T-helper 2 cell treated with Interferon-gamma antibody and Interleukin-4, amounts not matched to agents 100 ng/mL and 5 ng/mL, for 36 hours (primary cell): ENCODE results near the gene THPO. TPM values are rescaled to one million over a fixed set of nuclear protein-coding genes. Genes with fewer than 3 reads are reported as not detected.
"Not testable (repeated sequence)": the region's sequence is repeated elsewhere in the genome, so short reads cannot be mapped to it uniquely, and the experiment has no call there.

Experiments
- intact Hi-C: fragments of 100-400 bp; cut with micrococcal nuclease; formaldehyde crosslinking; loops from one replicate; pipeline ENCODE4 v1.15.1; 2023
- total RNA-seq: library from RNA; stranded (reverse); gene quantifications from 2 replicates; pipeline ENCODE4 v1.2.3, GENCODE V29; 2022

THPO gene
- total RNA-seq, 1 donor from 2014 or later: not detected

DNA sequence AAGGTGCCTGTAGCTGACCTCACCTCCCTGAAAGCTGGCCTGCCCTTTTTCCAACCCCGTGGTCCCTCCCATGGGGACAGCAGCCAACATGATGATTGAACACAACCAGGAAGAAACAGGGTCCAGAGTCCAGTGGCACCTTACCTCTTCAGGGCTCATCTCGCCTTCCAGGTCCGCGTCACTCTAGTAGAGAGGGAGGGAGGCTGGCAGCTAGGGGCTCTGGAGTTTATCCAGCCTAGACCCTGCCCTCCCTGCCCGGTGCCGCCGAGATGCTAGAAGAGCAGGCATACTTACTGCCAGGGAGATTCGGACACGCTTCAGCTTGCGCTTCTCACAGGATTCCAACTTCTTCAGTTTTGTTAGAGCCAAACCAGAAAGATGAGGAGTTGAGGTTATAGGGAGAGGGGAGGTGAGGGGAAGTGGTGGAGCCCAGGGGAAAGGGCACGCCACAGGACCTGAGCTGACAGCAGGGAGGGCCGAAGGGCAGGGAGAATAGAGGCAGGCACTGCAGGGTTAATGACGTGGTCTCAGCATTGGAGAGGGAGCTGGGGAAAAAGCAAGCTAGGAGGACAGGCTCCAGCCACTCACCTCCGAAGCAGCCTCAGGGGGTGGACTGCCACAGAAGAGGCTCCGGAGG lies 25.7 kb downstream of the THPO start:
- intact Hi-C loops: no loop called here

DNA sequence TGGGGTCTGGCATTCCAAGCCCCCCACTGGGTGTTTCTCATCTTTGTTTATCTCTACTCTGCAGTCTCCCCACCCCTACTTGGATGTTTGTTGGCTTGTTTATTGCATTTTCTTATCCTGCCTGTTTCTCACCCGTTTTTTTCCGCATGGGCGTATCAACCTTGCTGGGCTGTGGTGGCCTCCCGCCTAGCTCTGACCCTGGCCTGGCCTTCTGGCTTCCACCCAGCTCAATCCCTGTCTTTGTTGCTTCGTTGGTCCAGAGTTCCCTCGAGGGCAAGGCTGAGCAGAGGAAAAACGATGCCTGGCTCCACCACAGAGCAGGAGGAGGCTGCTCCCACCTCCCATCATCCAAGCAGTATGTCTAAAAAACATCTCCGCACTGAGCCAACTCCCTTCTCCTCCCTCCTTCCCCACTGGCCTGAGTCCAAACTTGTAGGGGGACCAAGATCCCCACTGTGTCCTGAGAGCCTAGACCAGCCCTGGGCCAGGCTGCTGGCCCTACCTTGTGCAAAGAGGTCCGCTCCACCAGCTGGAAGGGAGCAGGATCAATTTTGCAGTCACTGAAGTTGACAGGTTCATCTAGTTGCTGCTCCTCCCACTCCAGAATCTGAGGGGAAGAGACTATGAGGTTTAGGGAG lies 26.4 kb downstream of the THPO start:
- intact Hi-C loops: no loop called here

DNA sequence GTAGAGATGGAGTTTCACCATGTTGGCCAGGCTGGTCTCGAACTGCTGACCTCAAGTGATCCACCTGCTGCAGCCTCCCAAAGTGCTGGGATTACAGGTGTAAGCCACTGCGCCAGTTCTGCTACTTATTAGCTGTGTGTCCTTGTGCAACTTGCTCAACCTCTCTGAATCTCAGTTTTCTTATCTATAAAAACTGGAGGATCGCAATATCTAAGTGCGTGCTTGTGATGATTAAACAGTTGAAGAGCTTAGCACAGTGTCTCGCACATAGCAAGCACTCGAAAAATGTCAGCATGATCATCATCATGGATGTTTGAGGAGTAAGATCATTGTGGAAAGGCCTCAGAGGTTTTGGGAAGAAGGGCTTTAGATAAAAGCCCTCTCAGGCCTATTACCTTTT lies 27.4 kb downstream of the THPO start:
- intact Hi-C loops: no loop called here

DNA sequence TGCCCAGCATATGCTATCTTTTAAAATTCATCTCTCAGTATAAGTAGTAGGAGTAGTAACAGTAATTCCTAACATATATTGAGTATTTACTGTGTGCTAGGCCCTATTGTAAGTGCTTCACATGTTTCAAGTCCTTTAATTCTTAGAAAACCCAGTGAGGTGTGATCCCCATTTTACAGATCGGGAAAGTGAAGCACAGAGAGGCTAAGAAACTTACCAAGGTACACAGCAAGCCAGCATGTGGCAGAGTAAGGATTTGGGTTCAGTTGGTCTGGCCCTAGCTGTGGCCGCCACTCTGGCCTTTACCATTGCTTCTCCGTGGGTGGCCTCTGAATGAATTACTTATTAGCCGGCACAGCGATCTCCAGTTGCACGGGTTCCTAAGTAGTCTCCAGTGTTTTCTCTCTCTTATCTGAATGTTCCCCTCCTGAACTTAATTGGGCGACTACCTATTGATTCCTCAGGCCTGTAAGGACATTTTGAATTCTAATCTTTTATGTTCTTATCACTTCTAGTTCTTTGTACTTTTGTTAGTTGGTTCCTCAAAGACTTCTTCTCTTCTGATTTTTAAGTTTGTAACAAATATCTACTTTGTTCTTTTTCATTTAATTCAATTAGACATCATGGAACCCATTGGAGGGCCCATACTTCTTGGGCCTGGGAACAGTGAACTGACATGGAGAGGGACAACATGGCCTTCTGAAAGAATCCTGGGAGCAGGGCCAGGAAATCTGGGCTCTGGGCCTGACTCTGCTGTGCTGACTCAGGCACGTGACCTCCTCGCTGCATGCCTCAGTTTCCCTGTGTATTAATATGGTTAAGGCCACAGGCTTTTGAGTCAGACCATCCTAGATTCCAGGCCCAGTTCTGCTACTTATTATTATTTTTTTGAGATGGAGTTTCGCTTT lies 28.2 kb downstream of the THPO start:
- intact Hi-C loops: no loop called here

DNA sequence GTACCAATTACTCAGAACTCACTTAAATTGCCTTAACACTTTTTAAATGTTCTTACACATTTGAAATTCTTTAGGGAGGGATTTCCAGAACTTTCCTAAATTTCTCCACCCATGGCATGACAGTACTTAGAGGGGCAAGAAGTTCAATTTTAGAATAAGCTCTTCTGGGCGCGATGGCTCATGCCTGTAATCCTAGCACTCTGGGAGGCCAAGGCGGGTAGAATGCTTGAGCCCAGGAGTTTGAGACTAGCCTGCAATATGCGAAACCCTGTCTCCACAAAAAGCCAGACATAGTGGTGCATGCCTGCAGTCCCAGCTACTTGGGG lies 30.0 kb downstream of the THPO start:
- intact Hi-C loops: no loop called here

DNA sequence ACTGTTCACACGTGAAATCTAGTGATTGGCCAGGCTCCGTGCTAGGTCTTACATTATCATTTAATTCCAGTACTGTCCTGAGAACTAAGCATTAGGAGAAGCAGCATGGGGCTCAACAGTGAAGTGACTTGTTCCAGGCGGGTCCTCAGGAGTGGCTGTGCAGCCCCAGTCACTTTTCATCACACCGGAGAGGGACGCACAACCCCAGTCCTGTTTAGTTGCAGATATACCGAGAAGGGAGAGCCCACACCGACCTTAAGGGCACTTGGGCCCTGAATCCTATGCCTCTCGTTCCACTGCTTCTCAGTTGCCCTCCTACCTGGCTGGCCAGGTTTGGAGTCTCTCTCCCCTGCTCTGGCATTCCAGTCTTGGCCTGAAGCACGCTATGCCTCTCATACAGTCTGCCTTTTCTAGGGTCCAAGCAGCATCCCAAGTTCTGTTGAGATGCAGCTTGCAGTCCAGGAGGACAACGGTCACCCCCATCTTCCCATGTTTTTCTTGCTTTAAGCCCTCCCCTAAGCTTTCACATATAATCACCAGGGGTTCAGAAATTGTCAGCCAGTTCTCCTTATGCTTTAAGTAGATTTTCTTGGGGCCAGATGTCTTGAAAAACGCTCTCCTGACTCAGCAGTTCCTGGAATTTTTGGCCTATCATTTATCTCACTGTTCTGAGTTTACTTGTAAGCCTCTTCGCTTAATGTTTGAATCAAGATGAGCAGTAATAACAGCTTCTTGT lies 30.5 kb downstream of the THPO start:
- intact Hi-C loops: no loop called here

DNA sequence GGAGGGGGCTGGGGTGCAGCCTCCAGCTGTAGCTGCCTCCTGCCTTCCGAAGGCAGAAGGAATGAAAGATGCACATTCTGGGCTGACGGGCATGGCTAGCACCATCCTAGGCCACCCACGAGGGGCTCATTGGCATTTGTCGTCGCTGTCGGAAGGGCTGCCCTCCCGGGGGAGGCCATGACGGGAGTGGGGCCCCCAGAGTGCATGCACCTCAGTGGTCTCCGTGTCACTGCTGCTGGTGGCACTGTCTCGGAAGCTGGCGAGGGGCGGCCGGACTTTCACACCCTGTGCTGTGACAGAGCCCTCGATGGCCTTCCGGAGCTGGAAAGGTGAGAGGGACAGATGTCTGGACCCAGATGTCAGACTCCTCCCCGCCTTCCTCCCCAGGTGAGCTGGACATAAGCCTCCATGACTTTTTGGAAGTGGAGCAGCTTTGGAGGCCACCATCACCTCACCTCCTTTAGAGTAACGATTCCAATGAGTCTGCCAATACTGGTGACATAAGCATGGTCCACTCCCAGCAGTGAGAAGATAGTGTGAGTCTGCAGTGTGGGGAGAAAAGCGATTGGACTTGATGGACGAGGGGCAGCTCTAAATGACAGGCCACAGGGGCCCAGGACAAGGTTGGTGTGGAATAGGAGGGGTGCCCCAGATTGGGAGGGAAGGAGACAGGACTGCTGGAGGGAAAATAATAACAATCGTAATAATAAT lies 31.4 kb downstream of the THPO start:
- intact Hi-C loops: no loop called here

DNA sequence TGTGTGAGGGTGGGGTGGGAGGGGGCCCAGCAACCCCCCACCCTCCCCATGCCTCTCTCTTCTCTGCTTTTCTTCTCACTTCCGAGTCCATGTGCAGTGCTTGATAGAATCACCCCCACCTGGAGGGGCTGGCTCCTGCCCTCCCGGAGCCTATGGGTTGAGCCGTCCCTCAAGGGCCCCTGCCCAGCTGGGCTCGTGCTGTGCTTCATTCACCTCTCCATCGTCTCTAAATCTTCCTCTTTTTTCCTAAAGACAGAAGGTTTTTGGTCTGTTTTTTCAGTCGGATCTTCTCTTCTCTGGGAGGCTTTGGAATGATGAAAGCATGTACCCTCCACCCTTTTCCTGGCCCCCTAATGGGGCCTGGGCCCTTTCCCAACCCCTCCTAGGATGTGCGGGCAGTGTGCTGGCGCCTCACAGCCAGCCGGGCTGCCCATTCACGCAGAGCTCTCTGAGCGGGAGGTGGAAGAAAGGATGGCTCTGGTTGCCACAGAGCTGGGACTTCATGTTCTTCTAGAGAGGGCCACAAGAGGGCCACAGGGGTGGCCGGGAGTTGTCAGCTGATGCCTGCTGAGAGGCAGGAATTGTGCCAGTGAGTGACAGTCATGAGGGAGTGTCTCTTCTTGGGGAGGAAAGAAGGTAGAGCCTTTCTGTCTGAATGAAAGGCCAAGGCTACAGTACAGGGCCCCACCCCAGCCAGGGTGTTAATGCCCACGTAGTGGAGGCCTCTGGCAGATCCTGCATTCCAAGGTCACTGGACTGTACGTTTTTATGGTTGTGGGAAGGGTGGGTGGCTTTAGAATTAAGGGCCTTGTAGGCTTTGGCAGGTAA lies 32.5 kb downstream of the THPO start:
- intact Hi-C loops: no loop called here

DNA sequence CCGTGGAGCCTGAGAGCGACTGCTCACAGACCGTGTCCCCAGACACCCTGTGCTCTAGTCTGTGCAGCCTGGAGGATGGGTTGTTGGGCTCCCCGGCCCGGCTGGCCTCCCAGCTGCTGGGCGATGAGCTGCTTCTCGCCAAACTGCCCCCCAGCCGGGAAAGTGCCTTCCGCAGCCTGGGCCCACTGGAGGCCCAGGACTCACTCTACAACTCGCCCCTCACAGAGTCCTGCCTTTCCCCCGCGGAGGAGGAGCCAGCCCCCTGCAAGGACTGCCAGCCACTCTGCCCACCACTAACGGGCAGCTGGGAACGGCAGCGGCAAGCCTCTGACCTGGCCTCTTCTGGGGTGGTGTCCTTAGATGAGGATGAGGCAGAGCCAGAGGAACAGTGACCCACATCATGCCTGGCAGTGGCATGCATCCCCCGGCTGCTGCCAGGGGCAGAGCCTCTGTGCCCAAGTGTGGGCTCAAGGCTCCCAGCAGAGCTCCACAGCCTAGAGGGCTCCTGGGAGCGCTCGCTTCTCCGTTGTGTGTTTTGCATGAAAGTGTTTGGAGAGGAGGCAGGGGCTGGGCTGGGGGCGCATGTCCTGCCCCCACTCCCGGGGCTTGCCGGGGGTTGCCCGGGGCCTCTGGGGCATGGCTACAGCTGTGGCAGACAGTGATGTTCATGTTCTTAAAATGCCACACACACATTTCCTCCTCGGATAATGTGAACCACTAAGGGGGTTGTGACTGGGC lies 33.3 kb downstream of the THPO start:
- intact Hi-C loops: no loop called here

DNA sequence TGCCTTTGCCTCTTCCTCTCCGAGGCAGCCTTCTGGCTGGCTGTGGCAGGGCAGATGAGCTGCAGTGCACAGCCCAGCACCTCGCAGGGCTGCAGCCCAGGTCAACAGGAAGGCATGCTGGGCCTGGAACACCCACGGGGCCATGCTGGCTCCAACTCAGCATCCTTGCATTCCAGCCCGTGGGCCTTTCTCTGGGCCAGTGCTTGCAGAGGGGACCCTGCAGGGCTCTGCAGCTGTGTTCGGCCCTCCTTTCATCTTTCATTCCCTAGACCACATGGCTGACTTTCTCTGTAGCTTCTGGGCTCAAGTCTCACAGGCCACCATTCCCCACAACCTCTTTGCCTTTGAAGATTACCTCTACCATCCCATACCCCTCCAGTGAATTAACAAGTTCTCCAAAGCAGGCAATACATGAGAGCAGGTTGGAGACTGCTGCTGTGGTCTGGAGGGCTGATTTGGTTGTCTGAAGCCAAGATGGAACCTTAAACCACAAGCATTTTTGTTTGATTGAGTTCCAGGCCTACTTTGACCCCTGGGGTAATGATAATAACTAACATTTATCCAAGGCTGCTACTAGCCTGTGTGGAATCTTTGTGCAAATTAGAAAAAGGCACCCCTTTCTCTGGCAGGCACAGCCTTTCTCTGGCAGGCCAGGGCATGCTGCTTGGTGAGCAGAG lies 34.7 kb downstream of the THPO start:
- intact Hi-C loops: no loop called here

DNA sequence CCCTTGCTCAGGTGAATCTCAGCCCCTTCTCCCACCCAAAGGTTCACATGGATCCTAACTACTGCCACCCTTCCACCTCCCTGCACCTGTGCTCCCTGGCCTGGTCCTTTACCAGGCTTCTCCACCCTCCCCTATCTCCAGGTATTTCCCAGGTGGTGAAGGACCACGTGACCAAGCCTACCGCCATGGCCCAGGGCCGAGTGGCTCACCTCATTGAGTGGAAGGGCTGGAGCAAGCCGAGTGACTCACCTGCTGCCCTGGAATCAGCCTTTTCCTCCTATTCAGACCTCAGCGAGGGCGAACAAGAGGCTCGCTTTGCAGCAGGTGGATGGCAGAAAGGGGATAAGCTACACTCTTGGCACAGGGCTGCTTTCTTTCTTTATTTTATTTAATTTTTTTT lies 36.1 kb downstream of the THPO start:
- intact Hi-C loops: no loop called here

DNA sequence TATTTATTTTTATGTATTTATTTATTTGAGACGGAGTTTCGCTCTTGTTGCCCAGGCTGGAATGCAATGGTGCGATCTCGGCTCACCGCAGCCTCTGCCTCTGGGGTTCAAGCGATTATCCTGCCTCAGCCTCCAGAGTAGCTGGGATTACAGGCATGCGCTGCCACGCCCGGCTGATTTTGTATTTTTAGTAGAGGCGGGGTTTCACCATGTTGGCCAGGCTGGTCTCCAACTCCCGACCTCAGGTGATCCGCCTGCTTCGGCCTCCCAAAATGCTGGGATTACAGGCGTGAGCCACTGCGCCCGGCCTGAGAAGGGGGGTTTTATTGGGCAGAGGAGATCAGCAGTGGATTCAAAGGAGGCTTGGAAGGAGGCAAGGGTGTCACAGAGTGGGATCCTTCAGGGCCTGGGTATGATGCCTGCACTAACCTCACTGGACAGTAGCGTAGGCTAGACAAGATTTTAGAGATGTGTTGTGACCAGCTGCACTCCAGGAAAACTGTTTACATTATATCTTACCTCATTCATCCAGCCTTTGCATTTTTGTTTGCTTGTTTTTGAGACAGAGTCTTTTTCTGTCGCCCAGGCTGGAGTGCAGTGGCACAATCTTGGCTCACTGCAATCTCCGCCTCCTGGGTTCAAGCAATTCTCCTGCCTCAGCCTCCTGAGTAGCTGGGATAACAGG lies 38.4 kb downstream of the THPO start:
- intact Hi-C loops: not testable (repeated sequence)

DNA sequence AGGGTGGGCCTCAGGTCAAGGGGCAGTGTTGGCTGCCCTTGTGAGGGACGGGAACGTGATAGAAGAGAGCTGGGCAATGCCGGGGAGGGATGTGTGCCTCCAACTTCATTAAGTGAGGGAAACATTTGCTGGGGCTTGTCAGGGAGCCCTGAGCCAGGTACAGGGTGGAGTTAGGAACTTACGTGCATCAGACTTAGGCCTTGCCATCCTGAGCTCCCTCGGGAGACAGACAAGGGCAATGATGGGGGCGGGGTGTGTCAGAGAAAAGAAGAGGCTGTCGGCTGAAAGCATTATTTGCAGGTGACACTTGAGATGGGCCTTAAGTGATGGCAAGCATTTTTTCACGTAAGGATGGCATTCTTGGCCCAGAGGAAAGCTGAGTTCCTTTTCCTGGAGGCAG lies 39.0 kb downstream of the THPO start:
- intact Hi-C loops: no loop called here

DNA sequence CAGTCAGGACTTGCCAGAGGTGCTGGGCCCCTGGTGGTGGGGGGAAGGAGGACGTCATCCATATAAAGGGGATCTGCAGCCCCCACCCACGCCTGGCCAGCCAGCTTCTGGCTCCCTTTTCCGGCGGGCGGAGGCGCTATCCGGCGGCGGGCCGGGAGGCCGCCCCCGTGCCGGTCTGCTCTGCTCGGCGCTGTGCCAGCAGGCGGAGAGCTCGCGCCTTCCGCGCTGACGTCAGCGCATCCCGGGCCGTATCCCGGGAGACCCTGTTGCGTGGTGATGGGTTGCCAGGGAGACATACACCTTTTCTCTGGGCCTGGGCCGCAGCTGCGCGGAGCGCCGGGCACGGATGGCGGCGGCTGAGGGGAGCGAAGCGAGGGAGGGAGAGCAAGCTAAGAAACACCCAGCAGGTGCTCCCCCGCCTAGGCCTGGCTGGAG lies 39.5 kb downstream of the THPO start:
- intact Hi-C loops: no loop called here

DNA sequence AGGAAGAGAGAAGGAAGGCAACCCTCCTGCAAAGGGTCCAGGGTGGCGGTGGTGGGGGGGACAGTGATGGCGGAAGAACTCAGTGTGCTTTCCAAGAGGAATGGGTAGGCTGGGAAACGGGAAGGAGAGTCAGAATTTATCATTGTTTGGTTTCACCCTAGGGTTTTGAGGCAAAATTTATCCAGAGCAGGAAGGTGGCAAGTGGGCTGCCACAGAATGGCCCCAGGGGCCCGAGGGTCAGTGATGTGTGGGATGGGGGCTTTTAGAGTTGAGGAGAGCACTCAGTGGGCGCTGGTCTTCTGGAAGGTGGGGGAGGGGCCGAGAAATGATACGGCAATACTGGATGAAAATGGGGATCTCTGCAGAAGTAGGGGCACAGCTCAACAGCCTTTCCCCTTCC lies 40.0 kb downstream of the THPO start:
- intact Hi-C loops: loop anchor here (2.0 kb wide), 1 partner anchor 17 kb away; no protein-coding TSS in a partner anchor

DNA sequence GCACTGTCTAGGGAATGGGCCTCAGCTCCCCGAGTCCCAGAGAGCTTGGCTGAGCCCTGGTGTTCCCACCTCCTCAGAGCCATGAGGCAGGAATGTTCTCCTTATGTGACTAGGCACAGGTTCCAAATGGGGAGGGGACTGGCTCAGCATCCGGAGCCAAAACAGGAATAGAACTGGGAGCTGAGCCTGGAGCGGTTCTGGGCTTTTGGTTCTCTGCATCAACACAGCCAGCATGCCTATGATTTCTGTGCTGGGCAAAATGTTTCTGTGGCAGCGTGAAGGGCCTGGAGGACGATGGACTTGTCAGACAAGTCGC lies 40.6 kb downstream of the THPO start, which contains the start of gene FAM131A:
TSS of gene FAM131A (plus strand) at position 202 of the 316 bp plus-strand sequence. CDS start at position 233, 31 bp downstream.
- intact Hi-C loops: loop anchor here (2.0 kb wide), 1 partner anchor 17 kb away; no protein-coding TSS in a partner anchor

DNA sequence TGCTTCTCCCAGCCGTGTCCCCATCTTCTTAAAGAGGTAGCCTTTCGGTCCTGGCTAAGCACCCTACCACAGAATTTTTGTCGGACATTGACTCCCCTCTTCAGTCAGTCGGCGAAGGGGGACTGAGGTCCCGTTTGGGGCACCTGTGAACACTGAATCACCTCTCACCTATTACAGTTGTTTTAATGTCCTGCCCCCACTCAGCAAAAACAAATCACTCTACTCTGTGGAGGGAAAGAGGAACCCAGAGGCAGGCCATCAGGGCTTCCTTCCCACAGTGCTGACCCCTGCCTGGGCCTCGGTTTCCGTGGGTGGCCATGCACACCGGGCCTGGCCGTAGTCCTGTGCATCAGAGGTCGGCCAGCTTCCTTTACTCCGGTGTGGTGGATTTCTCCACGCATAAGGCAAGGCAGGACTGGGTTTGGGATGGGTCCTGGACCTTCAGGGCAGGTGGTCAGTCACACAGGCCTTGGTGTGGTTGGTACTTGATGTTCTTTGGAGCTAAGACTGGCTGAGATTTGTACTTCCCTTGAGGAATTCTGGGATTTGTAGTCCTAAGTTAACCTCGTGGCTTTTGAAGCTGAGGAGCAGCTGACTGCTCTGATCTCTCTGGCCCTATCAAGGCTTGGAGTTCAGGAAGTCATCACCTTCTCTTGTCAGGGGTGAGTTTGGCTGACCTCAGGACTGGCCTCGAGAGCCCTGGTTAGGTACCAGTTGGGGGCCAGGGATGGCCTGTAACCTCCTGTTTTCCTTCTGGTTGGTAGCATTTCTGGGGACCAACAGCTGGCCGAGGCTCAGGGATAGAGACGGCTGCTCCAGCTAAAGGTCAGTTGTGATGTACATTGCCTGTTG lies 41.2 kb downstream of the THPO start:
- intact Hi-C loops: loop anchor here (2.0 kb wide), 1 partner anchor 18 kb away; no protein-coding TSS in a partner anchor
